ENCODE results near the gene CA4.

- TF ChIP-seq CTCF (conservative IDR thresholded peaks at IDR 0.05; ENCODE audit: low read length) (no peak), EZH2phosphoT487 (IDR thresholded peaks at IDR 0.05; ENCODE audit: borderline replicate concordance, low read depth, low read length) (no peak)
These were observed at the start of gene CA4 for GRCh38 chr17:60149691-60150582.

Measured in OCI-LY7 (cell line).